ENCODE measurements around the gene CD2BP2. TPM values are rescaled to one million over a fixed set of nuclear protein-coding genes. Genes with fewer than 3 reads are reported as not detected.
A peak's percentile ranks its signal among the peaks of the same experiment; 100 is the strongest.

Gene CD2BP2
- total RNA-seq, 4 donors from 2014 or later, result 32.2 to 39.9 (median 35.3) TPM

DNA sequence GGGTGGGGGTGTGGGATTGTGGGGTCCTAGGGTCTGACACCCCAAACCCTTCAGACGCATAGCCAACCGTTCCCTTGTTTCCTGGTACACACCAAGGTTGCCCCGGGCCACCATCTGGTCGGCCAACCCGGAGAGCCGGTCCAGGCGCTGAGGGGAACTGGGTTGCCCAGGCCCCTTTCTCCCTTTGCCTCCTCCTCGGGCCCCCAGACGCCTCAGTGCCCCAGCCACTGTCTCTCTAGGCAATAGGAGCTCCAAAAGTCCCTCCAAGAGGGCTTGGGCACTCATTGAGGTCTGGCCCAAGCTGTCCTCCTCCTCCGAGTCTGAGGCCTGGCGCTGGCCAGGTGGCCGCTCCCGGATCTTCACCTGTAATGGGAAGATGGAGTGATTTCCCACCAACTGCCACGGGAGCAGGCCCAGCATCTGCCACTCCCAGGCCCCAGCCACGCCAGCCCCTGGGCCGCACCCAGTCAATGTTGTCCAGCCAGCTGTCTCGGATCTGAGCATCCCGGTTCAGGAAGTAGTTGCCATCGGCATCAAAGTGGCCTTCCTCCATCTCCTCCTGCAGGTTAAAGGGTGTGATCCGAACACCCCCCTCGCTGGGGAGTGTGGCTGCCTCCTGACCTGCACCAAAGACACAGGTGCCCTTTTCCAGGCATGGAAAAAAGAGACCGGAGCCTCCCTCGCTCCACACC lies 1.5 kb downstream of the CD2BP2 start:
- peak in 1 of 3 donors; percentile 48 for DNase-seq

DNA sequence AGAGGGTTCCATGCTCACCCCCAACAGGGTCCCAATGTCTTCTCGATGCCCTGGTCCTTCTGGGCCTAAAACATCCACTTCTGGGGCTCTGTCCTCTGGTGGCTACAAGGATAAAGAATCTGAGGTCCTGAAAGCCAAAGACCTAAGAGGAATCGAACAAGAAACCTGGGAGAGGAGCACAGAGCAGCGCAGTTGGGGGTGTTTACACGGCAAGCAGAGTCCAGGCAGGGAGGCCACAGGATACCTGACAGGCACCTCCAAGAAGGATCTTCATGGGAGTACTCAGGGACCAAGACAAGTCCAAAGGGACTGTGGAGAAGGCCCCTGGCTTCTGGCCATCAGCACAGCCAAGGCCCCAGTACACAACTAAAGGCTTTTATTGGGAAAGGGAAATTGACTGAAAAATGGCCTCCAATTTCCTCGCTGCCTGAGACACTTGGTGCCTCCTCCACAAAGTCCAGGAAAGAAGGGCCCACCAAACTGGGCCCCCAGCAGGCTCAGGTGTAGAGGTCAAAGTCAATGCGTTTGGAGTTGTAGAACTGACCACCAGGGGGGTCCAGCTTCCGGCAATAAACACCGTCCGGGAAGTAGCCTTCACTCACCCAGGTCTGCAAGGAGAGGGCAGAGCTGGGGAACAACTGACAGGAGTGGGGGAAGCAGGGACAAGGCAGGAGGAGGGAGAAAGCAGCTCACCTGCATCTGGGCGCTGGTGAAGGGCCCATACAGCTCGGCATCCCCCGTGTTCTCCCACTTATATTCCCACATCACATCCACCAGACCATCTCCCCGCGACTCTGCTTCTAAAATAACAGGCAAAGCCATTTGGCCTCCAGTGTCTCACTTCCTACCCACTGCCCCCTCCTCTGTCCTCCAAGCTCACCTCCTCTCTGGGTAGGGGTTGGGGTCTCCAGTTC lies 2.4 kb downstream of the CD2BP2 start:
- H3K27ac ChIP-seq, result peak overlapping the region in 2 of 4 donors; percentile 13 to 40
- DNase-seq, result peak in 1 of 3 donors; percentile 33
- H3K9me3 ChIP-seq, result no peaks in the 10 kb centered on the region
- H3K4me1 ChIP-seq, result peaks cover 0 to 62% (median 12%) of the 10 kb centered on the region in 4 donors
- H3K4me3 ChIP-seq, result no peak overlapping the region
- H3K27me3 ChIP-seq, result no peaks in the 10 kb centered on the region
- TF ChIP-seq, protein P1, sequence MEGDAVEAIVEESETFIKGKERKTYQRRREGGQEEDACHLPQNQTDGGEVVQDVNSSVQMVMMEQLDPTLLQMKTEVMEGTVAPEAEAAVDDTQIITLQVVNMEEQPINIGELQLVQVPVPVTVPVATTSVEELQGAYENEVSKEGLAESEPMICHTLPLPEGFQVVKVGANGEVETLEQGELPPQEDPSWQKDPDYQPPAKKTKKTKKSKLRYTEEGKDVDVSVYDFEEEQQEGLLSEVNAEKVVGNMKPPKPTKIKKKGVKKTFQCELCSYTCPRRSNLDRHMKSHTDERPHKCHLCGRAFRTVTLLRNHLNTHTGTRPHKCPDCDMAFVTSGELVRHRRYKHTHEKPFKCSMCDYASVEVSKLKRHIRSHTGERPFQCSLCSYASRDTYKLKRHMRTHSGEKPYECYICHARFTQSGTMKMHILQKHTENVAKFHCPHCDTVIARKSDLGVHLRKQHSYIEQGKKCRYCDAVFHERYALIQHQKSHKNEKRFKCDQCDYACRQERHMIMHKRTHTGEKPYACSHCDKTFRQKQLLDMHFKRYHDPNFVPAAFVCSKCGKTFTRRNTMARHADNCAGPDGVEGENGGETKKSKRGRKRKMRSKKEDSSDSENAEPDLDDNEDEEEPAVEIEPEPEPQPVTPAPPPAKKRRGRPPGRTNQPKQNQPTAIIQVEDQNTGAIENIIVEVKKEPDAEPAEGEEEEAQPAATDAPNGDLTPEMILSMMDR (IDR thresholded peaks at IDR 0.05), result no peak
- H3K36me3 ChIP-seq, result peaks cover 0 to 46% (median 0%) of the 10 kb centered on the region in 3 donors

More for the DNA sequence above, 1.5 kb downstream of the CD2BP2 start:
- peaks cover 0 to 62% (median 12%) of the 10 kb centered on the region in 4 donors for H3K4me1 ChIP-seq
- H3K4me3 ChIP-seq, result peak overlapping the region in 2 of 4 donors; percentile 68 to 71
- H3K27me3 ChIP-seq, result no peaks in the 10 kb centered on the region
- peak overlapping the region in 3 of 4 donors; percentile 86 to 98 (median 93) for H3K27ac ChIP-seq
- H3K9me3 ChIP-seq, result no peaks in the 10 kb centered on the region
- TF ChIP-seq, protein P1 (IDR thresholded peaks at IDR 0.05), result no peak
- peaks cover 0 to 54% (median 0%) of the 10 kb centered on the region in 3 donors for H3K36me3 ChIP-seq

DNA sequence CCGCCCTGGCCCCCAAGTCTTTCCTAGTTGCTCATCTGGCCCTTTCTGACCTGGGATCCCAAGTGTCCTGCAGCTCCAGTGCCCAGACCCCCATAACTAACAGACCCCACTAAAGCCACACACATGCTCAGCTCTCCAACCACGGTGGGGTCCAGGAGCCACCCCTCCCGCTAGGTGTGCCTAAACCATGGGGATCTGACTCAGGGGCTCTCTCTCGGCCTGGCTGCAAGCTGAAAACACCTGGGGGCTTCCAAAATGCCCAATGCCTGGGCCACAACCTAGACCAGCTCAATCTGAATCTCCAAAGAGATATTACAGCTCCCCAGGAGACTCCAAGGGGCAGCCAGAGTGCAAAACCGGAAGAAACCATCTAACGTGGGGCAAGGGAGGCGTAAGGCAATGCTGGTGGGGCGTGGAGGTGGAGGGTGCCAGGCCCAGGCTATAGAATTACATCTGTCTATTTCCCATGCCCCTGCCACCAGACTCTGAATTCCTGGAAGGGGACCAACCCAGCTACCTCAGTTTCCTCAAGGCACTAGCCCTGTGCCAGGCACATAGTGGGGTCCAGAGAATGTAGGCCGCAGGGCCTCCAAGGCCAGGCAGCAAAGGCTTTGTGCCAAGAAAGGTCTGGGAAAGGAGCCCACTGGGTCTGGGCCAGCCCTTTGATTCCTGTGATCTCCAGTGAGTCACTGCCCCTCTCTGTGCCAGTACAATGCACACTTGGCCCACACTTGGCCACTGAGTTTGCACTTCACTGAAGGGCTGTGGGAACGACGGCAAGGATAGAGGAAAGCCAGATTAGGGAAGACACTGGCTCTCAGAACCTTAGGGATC lies 3.3 kb downstream of the CD2BP2 start:
- Histone ChIP-seq H3K4me3 (no peak overlapping the region), H3K27me3 (no peaks in the 10 kb centered on the region), H3K9me3 (no peaks in the 10 kb centered on the region), H3K36me3 (peaks cover 0 to 38% (median 0%) of the 10 kb centered on the region in 3 donors), H3K27ac (peak overlapping the region in 3 of 4 donors; percentile 35 to 53 (median 40)), H3K4me1 (peaks cover 0 to 55% (median 12%) of the 10 kb centered on the region in 4 donors)
- DNase-seq, result peak in 2 of 3 donors; percentile 50 to 67
- TF ChIP-seq, protein P1 (IDR thresholded peaks at IDR 0.05), result no peak
- TF ChIP-seq POLR2A (IDR thresholded peaks at IDR 0.05), result no peak

DNA sequence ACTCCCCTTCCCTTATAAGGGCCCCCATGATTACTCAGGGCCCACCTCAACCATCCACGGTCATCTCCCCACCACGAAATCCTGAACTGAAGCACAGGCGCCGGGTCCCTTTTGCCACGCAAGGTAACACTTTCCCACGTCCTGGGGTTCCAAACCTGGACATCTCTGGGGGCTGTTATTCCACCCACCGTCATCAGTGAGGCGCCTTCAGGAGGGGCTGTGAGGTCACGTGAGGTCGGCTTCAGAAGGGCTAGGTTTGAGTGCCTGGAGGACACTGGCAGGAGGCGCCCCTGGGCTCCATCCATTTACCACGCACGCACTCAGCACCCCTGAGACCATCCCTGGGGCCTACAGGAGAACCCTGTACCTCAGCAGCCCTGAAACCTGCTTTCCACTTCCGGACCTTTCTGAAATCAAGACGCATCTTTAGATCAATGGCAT lies 4.1 kb downstream of the CD2BP2 start:
- Histone ChIP-seq H3K27ac (peak overlapping the region in 2 of 4 donors; percentile 53 to 55), H3K4me1 (peaks cover 0 to 47% (median 10%) of the 10 kb centered on the region in 4 donors), H3K27me3 (no peaks in the 10 kb centered on the region), H3K4me3 (no peak overlapping the region), H3K36me3 (peaks cover 0 to 38% (median 0%) of the 10 kb centered on the region in 3 donors), H3K9me3 (no peaks in the 10 kb centered on the region)
- DNase-seq, result peak in 1 of 3 donors; percentile 48
- no peak for TF ChIP-seq POLR2A (IDR thresholded peaks at IDR 0.05)
- TF ChIP-seq, protein P1 (IDR thresholded peaks at IDR 0.05), result no peak
